Ramos (cell line): ENCODE data around the gene ATP6V1F.

Experiments used
- in situ Hi-C: fragments of 300-500 bp; cut with MboI; formaldehyde crosslinking; loops from one replicate; pipeline ENCODE4 v1.14.3; 2022; ENCODE audit warnings: low sequenced_read_pairs; ENCODE audit not compliant: unreplicated experiment

The ATP6V1F gene

DNA sequence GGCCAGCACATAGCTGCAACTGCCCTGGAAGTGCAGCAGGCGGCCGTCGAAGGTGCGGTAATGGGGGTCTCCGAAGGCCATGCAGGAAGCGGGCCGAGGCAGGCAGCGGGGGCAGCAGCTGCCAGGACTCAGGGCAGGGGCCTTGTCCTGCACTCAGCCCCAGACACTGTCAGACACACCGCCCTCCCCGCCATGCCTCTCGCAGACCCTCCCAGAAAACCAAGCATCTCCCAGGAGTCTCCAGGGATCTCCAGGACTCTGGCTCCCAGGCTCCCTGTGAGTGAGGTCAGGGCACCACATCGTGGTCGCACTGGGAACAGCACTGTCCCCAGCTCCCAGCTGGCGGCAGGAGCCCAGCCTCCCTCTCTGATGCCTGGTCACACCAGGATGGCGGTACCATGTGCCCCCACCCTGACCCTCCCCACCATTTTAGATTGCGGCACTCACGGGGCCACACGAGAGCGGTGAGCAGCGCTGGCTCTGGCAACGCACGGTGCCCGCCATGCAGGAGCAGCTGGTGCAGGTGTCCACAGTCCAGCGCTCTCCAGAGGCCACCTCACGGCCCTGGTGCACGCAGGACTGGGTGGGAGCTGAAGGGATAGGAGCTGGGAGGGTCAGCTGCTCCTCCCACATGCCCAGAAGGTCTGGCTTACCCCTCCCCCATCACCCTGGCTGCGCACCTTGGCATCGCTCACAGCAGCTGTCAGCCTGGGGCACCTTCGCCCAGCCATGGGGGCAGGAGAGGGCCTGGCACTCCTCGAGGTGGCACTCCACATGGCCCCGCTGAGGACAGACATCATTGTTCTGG lies 17.5 kb downstream of the ATP6V1F start:
- in situ Hi-C loops = loop anchor here (10.0 kb wide), 2 partner anchors 275 to 405 kb away; partner anchors contain the start of gene METTL2B

DNA sequence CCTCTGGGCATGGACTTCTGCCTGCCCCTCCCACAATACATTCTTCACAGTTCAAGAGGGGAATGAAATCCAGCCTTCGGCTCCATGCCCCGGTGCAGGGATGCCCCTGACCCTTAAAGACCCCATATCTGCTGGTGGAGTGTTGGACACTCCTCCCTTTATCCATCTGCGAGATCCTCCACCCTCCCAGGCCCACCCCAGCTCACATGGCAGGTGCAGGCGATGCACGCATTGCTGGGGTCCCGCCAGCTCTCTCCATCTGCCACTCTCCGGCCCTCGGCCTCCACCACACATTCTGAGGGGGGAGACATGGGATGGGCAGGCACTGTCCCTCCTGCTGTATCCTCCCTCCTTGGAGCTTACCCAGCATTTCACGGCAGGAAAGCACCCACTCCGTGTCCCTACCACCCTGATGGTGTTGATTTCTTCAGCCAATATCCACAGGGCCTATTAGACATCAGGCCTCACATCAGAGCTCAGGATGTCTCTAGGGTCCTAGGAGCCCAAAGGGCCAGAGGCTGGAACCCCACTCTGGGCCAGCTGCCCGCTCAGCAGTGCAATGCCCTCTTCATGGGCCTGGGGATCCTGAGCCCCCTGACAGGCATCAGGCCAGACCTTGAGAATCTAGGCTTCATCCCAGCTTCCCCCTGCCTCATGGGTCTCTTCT lies 18.3 kb downstream of the ATP6V1F start:
- in situ Hi-C loops = loop anchor here (10.0 kb wide), 1 partner anchor 276 kb away; no protein-coding TSS in a partner anchor

DNA sequence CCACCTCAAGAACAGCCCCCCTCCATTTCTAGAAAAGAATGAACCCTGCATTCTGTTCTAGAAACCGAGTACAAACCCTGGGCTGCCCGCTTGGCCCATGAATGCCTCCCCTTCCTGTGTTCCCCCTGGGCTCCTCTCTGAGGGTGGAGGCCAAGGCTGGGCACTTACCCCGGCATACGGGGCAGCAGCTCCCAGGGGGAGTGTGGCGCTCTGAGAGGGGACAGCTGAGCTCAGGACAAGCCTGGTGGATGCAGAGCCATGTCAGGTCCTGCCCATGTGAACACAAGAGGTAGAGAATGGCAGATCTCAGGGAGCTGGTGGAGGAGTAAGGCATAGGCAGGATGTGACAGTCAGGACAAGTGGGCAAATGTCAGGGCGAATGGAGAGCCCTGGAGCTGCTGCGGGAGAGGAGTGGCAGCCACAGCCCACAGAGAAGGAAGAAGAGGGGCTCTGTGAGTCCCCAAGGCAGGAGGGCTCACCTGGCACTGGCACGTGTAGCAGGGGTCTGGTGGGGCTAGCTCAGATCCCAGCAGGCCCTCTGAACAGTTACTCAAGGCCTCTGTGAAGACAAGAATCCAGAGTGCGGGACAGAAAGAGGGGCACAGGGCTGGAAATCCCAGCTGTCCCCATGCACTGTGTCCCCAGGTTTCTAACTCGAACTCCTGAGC lies 18.9 kb downstream of the ATP6V1F start:
- in situ Hi-C loops = loop anchor here (10.0 kb wide), 1 partner anchor 277 kb away; no protein-coding TSS in a partner anchor

DNA sequence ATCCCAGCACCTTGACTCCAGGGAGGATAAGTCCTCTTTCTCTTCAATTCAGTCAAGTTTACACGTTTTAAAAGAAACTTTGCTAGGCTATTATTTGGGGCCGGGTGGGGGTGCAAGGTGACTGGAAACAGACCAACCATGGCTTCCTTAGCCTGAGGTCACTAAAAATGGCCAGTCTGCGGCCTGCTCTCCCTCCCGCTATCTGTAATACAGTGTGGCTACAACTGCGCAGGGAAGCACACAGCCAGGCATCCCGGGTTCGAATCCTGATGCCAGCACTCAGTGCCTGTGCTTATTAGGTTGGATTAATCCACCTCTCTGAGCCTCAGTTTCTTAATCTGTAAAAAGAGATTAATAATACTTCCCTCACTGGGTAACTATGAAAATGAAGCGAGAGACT lies 19.5 kb downstream of the ATP6V1F start:
- in situ Hi-C loops = loop anchor here (10.0 kb wide), 1 partner anchor 277 kb away; no protein-coding TSS in a partner anchor

DNA sequence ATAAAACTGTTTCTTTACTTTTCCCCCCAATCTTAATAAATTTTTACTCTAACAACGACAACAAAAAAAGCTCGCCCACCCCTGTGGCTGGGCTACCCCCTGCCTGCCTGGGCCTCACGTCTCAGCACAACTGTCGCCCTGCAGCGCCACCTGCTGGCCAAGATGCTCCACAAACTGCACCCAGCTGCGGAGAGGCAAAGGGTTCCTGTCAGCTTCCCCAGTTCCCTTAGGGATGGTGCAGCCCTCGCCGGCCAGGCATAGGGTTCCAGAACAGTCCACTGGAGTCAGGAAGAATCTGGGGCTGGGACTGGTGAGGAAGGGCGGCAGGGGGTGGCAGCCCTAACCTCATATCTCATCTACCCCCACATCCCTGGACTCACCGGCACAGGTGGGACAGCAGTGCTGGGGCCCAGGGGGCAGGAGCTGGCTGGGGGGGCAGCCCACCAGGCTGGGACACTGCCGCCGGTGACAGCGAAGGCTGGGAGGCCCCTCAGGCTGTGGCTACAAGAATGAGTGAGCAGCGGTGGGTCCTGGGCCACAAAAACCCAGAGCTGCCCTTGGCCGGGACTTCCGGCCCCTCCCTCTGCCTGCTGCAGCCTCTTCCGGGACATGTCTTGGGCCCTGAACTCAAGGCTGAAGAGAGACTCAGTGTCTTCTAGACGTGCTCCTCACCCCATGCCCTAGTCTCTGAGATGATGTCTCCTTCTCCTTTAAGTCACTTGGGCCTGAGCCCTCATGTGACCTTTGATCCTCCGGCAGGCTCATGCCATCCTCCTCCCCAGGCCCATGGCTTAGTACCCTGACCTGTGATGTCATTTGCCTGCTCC lies 21.2 kb downstream of the ATP6V1F start:
- in situ Hi-C loops = loop anchor here (10.0 kb wide), 1 partner anchor 279 kb away; no protein-coding TSS in a partner anchor

DNA sequence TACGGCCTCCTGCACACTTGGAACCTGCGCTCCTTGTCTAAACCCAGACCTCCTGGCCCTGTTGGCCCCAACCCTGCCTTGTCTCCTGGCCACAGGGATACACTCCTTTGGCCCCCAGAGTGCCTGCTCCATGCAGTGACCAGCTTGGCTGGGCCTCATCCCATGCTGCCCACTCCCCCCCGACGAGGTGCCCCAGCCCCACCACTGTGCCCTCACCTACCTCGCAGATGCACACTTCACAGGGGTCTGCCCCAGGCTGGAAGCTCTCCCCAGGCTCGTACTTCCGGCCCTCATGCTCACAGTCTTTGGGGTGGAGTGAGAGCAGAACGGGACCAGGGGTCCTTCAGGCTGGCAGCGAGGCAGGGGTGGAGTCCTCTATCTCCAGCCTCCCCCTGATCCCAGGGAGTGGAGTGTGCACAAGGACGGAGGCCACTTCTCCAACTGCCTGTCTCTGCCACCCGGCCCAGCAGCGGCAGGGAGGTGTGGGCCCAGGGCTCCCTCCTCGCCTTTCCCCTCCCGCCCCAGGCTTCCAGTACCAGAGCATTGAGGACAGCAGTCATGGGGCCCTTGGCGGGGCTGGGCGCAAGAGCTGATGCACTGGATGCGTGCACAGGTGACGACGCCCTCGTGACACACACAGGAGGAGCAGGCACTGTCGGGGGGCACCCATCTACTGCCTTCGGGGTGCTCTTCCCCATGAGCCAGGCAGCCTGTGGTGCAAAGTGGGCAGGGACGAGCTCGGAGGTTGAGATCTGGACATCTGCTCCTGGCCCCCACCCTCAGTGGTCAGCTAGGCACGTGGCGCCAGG lies 22.1 kb downstream of the ATP6V1F start:
- in situ Hi-C loops = loop anchor here (10.0 kb wide), 1 partner anchor 280 kb away; no protein-coding TSS in a partner anchor

DNA sequence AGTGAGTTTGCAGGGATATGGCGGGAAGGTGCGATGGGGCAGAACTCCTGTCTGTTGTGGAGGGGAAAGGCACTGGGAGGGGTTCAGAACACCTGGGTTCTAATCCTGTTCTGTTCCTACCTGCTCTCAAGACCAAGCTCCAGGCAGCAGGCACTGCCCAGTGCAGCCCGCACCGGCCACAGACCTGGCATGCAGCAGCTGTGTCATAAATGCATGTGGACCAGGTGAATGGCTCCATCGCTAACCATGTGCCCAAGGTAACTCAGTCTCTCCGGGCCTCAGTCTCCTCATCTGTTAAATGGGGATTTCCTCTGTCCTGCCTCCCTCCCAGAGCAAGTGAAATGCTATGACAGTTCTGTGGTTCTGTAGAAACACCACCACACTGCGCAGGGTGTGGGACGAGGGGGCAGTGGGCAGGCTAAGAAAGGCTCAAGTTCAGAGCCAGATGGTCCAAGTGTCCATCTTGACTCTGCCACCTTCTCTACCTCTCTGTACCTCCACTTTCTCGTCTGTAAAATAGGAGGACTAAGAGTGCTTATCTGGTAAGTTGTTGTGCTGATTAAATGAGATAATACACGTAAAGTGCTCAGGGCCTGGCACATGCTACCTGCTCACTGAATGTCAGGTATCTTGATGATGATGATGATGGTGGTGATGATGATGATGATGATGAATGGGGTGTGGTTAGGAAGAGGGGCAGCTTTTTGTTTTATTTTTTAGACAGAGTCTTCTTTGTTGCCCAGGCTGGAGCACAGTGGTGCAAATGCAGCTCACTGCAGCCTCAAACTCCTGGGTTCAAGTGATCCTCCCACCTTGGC lies 22.9 kb downstream of the ATP6V1F start:
- in situ Hi-C loops = loop anchor here (10.0 kb wide), 1 partner anchor 281 kb away; no protein-coding TSS in a partner anchor

DNA sequence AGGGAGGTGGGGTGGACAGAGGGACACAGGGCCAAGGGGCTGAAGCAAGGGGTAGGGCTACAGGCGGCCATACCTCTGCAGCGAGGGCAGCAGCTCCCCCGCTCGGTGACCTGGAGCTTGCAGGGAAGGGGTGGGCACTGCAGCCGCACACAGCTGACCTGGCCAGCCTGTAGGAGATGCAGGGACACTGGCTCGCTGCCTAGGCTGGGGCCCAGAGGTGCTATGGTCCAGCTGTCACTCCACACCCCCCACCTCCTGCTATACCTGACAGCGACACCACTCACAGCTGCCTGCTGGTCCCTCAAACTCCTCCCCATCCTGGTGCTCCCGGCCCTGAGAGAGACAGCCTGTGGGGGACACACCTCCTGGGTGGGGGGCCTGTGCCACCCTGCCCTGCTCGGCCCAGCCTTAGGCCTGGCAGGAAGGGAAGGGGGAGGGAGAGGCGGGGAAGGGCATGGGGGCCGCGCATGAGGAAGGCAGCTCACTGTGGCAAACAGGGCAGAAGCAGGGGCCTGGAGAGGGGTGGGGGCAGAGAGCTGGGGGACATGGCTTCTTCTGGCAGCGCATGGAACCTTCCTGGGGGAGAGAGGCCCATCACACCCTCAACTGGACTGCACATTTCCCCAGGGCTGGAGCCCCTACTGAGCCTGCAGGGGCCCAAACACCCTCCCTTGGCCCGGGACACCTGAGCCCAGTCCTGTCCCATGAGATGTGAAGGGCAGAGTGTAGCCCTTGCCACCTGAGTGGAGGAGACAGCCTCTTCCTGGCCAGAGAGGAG lies 23.9 kb downstream of the ATP6V1F start:
- in situ Hi-C loops = loop anchor here (10.0 kb wide), 1 partner anchor 282 kb away; no protein-coding TSS in a partner anchor

DNA sequence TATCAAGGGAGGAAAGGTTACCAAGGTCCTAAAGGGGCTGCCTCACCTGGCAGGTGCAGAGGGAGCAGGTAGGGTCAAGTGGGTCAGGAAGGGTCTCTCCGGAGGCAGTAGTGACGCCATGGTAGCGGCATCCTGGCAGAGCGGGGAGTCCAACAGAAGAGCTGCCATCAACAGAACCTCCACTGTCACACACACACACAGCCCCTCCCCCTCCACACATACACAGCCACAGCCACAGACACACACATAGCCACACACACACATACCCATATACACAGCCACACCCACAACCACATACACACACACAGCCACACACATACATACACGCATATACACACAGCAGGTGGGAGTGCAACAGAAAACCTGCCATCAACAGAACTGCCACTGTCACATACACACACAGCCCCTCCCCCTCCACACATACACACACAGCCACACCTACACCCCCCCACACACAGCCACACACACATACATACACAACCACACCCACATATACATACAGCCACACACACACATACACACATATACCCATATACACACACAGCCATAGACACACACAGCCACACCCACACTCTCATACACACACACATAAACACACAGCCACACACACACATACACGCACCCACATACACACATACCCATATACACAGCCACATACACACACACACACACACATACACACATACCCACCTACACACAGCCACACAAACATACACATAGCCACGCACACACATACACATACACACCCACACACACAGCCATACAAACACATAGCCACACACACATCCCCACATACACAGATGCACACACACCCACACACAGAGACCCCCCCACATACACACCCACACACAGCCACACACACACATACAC lies 24.7 kb downstream of the ATP6V1F start:
- in situ Hi-C loops = loop anchor here (10.0 kb wide), 1 partner anchor 283 kb away; no protein-coding TSS in a partner anchor

DNA sequence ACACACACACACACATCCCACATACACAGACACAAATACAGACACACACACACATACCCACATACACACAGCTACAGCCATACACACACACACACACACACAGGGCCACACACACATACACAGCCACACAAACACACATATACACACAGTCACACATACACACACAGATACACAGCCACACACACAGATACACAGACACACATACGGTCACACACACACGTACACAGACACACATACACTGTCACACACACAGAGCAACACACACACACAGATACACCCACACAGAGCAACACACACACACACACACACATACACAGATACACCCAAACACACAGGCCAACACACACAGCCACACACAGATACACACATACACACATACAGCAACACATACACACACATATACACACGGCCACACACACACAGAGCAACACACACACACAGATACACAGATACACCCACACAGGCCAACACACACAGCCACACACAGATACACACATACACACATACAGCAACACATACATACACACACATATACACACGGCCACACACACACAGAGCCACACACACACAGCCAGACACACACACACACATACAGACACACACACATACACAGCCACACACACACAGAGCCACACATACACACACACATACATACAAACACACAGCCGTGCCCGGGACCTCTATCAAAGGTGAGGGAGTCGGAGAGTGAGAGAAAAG lies 25.5 kb downstream of the ATP6V1F start:
- in situ Hi-C loops = loop anchor here (10.0 kb wide), 1 partner anchor 283 kb away; no protein-coding TSS in a partner anchor

DNA sequence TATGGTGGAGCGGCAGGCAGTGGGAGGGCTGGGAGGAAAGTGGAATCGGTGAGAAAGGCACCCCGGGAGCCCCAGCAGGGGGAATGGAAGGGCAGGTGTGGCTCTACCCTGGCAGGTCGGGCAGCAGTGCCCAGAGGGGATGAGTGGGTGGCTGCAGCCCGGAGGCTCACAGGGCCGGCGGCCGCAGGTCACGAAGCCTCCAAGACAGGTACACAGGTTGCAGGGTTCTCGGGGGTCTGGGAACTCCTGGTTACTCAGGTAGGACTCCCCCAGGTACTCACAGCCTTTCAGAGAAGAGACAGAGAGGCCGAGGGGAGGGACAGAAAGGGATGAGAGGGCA lies 26.1 kb downstream of the ATP6V1F start:
- in situ Hi-C loops = loop anchor here (10.0 kb wide), 1 partner anchor 284 kb away; no protein-coding TSS in a partner anchor

DNA sequence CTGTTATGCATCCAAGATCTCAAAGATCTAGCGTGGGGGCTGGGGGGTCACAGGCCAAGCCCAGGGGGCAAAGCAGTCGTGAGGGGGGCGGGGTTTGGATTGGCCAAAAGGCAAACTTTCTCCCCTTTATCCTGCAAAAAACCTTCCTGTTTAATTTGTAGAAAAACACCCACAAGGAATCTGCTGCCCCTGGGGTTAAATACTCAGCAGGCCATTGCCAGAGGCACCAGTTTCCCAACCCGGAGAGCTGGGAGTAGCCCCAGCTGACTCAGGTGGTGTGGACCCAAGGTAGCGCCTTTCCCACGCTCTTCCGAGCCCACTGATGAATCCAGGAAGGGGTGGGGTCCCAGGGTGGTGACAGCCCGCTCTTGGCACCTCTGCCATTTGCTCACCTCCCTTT lies 26.5 kb downstream of the ATP6V1F start:
- in situ Hi-C loops = loop anchor here (10.0 kb wide), 1 partner anchor 284 kb away; no protein-coding TSS in a partner anchor

DNA sequence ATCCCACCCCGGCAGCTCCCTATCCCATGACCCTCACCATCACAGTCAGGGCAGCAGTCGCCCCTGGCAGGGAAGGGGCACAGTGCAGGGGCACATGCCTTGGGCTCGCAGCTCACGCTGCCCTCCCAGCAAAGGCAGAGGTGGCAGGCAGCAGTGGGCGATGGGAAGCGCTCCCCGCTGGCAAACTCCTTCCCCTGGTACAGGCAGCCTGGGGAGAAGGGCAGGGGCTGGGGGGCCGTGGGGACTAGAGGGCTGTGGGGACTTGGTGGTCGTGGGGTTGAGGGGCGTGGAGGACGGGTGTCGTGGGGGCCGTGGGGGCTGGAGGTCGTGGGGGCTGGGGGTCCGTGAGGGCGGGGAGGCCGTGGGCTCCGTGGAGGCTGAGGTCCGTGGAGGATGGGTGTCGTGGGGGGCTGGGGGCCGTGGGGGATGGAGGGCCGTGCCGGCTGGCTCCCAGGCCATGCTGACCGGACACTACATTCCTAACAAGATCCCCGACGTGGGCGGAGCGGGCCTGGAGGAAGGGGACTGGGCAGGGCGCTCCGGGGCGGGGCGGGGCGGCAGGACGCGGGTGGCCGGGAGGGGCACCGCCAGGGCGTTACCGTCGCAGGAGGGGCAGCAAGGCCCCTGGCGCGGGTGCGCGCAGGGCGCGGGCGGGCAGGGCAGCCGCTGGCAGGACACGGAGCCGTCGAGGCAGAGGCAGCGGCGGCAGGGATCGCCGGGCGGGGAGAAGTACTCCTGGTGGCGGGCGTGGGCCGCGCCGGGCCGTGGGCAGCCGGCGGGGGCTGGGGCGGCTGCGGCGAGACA lies 27.9 kb downstream of the ATP6V1F start:
- in situ Hi-C loops = no loop called here

DNA sequence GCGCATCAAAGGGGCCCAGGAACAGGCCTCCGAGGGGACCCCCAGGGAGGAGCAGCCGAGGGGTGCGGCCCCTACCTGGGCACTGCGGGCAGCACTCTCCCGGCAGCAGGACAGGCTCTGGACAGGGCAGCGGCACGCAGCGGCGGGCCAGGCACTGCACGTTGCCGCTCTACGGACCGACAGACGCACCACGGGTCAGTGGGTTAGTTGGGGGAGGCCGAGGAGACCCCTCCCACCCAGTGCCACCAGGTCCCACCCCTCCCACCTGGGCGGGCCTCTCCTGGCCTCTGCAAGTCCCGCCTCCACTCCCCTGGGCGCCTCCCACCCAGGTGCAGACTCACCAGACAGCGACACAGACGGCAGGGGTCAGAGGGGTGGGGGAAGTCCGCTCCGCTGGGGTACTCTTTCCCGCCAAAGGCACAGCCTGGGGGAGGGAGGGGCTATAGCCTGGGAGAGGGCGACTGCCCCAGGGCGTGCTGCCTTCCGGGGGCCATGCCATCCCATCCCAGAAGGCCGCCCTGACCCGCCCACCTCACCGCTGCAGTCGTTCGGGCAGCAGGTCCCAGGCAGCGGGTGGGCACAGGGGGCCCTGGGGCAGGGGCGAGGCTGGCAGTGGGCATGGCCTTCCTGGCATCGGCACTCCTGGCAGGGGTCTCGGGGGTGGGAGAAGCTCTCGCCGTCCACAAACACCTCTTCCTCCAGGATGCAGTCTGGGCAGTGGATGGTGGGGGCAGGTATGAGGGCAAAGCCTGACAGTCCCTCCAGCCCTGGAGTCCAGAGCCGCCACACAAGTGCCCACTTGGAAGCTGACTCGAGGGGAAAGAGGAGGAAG lies 28.7 kb downstream of the ATP6V1F start:
- in situ Hi-C loops = no loop called here
